ENCODE results near the gene ARHGAP24. TPM values are rescaled to one million over a fixed set of nuclear protein-coding genes. Genes with fewer than 3 reads are reported as not detected.

The ARHGAP24 gene
- total RNA-seq, 1 donor from 2014 or later = not detected

DNA sequence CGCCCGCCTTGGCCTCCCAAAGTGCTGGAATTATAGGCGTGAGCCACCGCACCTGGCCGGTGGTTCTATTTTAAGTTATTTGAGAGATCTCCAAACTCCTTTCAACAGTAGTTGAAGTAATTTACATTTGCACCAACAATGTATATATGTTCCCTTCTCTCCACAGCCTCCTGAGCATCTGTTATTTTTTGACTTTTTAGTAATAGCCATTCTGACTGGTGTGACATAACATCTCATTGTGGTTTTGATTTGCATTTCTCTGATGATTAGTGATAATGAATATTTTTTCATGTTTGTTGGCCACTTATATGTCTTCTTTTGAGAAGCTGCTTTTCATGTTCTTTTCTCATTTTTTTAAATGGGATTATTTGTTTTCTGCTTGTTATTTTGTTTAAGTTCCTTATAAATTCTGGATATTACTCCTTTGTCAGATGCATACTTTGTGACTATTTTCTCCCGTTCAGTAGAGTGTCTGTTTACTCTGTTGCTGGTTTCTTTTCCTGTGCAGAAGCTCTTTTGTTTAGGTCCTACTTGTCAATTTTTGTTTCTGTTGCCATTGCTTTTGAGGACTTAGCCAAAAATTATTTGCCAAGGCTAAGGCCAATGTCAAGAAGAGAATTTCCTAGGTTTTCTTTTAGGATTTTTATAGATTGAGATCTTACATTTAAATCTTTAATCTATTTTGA, 213.2 kb downstream of the ARHGAP24 start:
- intact Hi-C loops (cut with micrococcal nuclease) = no loop called here

DNA sequence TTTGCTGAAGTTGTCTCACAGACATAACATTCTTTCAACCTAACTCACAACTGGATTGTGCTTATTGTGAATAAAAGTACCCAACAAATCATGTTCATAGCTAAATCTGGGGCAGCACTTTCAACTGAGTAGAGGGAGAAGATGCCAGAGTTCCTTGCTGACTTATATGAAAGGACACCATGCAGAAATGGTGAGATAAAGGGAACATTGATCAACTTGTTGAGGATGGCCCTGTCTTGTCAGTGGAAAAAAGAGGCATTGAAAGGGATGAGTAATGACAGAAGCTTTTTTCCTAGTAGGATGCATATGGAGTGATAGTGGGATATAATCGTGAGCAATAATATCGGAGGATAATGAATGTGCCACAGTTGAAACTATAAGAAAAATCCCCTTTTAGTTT, 221.7 kb downstream of the ARHGAP24 start:
- intact Hi-C loops (cut with micrococcal nuclease) = no loop called here

DNA sequence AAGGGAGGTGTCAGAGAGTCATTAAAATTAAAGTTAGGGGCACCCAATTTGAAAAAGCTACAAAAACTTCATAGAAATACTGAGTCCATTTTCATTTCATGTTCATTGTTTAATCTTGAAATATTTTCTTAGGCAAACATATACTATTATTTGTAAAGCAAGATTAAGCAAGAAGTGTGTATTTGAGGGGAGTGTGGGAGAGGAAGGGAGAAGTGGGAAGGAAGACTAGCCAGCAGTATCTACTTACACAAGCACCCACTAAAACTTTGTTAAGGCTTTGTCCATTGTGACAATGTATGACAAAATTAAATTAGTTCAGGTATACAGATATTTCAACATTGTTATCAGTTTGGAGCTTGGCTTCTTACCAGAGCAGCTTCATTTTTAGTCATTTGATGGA, 222.9 kb downstream of the ARHGAP24 start:
- intact Hi-C loops (cut with micrococcal nuclease) = no loop called here

DNA sequence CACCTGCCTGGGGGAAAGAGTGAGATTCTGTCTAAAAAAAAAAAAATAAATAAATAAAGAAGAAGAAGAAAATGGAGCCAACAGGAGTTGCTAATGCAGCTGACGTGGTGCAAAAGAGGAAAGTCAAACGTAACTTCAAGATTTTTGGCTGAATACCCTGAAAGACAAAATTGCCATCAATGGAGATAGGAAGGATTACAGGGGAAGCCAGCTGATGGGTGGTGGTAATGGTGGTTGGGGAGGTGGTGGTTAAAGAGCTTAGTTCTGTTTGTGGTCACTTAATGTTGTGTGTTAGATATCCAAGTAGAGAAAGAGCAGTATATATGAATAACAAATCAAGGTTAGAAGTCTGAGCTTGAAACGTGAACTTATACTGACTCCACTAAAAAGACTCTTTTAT, 225.4 kb downstream of the ARHGAP24 start:
- intact Hi-C loops (cut with micrococcal nuclease) = no loop called here

DNA sequence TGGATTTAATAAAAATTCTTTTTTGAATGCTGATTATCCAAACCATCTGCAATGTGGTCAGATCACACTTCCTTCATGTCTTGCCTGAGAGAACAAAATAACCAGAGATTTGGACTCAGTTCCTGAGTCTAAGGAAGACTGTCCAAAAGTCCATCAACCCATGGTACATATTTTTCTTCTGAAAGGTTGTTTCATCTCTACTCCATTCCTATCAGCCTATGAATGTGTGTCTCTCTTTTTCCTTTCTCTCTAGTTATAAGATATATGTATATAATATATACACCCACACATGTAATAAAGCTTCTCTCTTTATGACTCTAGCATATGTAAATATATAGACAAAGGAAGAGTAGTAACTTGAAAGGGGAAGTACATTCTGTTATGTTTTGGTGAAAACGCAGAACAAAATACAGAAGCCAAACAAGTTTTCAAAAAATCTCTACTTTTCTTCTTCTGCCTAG, 226.9 kb downstream of the ARHGAP24 start:
- intact Hi-C loops (cut with micrococcal nuclease) = no loop called here

DNA sequence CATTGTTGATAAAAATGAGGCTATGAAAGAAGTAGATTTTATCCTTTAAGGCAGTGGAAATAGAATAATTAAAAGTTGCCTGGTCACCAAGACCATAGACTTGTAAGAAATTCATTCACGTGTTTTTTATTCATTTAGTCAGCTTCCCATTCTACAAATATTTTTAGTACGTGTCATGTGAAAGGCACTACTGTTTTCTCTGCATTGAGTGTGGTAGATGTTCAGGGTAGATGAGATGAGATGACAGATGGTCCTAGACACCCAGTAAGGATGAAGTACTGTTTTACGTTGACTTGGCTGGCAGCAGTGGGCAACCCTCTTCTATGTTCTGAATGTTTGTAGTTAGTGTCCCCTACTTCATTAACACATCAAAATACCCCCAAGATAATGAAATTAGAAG, 228.1 kb downstream of the ARHGAP24 start:
- intact Hi-C loops (cut with micrococcal nuclease) = no loop called here

DNA sequence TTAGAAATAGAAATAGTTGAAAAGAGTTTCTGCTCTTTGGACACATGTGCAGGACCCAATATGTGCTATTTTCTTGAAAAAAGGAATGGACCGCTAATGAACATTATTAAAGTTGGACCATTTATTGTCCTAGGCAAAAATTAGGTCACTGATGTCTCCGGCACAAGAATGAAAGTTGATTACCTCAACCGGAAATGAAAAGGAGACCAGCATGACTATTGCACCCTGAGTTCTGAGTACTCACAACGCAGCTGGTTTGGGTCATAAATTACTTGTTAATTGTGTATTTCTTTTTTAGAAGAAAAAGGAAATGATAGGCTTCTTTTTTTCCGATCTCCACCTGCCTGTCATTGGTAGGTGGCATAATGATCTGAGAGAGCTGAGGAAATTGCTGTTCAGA, 232.7 kb downstream of the ARHGAP24 start:
- intact Hi-C loops (cut with micrococcal nuclease) = no loop called here

DNA sequence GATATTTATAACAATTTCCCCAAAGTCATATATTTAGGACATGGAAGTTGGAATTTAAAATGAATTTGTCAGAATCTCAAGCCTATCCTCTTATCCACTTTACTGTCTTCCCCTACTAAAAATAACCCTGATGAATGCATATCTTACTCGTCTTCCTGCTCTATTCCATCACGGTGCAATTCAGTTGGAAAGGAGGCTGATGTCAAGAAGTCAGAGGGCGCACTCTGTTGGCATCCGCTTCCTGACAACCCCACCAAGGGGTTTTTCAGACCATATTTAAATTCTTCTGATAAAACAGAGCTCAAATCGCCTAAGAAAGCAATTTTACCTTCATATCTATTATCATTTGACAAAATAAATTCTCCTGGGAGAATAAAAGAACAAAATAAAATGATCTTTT, 233.5 kb downstream of the ARHGAP24 start:
- intact Hi-C loops (cut with micrococcal nuclease) = no loop called here

DNA sequence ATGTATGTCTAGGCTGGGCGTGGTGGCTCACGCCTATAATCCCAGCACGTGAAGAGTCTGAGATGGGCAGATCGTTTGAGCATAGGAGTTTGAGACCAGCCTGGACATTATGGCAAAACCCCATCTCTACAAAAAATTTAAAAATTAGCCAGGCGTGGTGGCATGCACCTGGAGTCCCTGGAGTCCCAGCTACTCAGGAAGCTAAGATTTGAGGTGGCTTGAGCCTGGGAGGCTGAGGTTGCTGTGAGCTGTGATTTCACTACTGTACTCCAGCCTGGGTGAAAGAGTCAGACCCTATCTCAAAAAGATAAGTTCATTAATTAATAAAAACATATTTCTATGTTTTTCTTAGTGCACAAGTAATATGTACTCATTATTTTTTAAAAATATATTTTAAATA, 238.1 kb downstream of the ARHGAP24 start:
- intact Hi-C loops (cut with micrococcal nuclease) = no loop called here

DNA sequence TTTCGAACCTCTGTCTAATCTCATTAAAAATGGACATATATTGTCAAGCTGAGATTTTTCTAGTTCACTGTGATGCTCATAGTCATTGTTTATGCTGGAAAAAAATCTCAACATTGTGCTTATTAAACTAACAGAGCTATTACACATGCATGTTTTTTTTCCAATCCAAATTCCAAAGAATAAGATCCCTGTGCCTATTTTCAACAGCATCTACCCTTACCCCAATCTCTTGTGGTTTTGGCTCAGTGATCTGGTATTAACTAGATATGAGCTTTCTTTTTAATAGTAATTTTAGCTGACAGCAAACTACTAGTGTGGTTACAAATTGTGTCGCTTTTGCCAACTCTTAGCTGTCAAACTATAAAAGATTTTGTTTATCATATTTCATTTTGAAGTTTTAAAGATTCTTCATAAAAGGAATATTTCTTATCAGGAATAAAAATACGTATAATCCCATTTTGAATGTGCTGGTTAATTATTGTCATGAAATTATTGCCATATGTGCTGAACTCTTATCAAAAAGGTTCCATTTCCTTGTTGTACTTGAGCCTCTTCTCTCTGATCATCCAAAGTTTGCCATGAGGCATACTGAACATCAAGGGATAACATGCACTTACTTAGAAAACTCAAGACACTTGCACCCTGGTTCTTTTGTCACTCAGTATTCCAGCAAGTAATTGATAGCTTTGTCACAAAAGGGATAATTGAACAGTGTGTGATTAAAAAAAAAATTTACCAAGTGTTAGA, 241.2 kb downstream of the ARHGAP24 start:
- intact Hi-C loops (cut with micrococcal nuclease) = no loop called here

DNA sequence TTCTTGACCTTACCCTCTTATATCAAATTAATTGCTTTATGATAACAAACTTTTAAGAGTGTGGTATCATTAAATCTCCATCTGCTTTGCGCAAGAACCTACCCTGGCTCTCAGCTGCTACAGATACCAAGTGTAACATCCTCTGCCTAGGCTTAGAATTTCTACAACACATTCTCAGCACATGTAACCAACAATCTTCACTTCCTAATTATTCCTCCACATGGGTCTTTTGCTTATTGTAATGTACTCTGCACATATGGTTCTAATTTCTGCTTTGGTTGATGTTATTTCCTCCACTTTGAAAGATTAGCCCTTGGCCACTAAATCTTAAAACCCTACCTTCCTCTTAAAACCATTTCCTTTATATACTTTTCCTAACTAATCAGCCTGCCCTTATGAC, 242.4 kb downstream of the ARHGAP24 start:
- intact Hi-C loops (cut with micrococcal nuclease) = no loop called here

DNA sequence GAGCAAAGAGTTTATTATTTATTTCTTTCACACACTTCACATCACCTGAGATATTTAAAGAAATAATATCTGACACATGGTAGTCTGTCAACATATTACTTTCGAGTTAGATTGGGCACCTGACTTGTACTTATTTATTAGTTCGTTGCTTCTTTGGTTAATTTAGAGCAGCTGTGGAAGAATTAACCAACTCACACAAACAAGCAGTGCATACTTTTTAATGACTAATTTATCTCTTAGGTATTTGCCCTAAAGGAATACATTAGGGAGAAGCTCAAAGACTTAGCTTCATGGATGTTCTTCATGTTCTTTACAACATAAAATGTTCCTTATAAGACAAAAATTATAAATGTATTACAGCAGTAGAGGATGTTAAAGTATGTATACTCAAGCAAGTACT, 242.9 kb downstream of the ARHGAP24 start:
- intact Hi-C loops (cut with micrococcal nuclease) = no loop called here

DNA sequence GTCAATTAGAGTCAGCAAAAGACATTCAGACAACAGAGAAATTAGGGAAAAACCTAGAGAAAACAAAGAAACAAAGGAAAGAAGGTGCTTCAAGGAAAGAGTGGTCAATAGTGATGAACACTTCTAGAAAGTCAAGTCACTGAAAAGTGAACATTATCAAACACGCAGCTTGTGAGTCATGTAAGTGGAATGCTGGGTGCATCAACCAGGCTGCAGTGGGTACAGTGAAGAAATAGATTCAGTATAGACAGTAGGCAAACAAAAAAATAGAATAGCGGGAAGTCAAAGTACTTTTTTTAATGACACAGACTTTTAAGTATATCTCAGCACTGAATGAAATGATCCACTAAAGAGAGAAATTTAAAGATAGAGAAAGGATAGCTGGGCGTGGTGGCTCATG, 245.8 kb downstream of the ARHGAP24 start:
- intact Hi-C loops (cut with micrococcal nuclease) = no loop called here

DNA sequence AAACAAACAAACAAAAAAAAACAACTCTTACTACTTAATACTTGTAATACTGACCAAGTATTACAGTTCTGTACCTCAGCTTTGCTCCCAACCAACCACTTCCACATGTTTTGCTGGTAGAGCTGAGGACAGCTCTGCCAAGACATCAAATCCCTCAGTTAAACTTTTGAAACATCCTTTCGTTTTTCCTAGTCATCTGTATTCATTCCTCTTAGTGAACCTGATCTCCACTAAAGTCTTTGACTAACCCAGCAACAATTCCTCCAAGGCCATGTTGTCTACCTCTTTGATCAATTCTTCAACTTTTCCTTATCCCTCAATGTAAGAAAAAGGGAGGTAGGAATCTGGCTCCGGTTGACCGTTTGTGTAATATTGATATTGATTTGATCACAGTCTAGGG, 247.5 kb downstream of the ARHGAP24 start:
- intact Hi-C loops (cut with micrococcal nuclease) = no loop called here

DNA sequence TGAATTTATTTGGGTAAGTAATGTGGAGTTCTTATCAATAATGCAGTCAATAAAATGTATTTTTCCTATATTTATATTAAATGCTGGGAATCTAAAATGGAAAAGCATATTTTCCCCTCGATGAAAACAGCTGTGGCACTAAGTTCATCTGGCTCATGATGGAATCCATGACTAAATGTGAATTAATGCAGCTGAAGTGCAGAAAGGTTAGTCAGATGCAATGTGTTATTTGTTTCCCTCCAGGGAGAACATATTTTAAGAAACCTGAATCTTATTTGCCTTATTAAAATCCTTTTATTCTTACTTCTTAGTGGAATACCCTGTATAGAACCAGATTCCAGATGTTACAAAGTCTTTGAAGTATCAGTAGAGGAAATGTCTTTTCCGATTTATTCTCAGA, 247.9 kb downstream of the ARHGAP24 start:
- intact Hi-C loops (cut with micrococcal nuclease) = no loop called here

DNA sequence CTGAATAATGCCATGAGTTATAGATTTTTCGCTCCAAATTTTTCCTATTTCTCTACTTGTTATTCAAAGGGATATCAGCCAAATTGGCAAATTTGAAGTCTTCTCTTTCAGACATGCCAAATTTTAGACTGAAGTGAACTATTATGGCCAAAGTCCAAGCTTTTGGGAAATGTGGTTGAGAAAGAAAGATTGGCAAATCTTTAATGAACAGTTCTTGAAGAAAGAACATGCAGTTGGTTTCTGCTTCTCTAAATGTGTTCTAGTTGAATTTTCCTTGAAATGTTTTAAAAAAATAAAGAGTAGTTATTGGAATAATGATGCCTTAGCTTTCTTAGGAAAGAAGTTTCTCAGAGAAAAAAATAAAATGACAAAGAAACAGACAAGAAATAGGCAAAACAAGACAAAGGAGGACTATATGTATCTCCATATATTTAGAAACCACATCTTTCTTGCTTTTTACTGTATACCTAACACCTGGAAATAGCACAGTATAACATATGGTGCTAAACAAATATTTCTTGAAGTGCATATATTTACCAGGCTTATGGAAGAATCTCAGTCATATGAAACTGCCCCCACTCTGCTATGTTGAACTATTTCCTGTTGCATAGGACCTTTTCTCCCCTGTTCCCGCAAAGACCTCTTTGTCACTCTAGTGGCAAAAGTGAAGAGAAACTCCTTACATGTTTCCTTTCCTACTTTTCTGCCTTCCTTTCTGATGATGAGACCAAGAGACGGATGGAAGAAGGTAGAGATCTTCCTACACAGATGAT, 250.0 kb downstream of the ARHGAP24 start:
- intact Hi-C loops (cut with micrococcal nuclease) = no loop called here

DNA sequence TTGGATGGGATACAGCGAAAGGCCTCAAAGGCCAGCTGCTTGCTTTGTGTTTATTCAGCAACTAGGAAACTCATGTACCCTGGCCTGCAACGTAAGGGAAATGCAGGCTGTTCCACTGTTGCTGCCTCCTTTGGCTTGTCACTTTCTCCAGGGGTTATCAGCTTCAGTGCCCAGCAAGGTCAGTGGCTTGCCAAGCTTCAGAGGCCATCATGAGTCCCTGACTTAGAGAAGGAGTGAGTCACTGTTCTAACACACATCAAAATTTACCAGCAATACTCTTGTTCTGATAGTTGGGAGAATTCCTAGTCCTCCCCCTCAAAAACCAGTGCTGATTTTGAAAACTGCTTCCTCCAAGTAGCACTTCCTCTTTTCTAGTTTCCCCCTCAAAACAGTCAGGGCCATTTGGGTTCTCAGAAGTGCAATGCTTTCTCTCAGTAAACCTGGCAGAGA, 250.8 kb downstream of the ARHGAP24 start:
- intact Hi-C loops (cut with micrococcal nuclease) = no loop called here

DNA sequence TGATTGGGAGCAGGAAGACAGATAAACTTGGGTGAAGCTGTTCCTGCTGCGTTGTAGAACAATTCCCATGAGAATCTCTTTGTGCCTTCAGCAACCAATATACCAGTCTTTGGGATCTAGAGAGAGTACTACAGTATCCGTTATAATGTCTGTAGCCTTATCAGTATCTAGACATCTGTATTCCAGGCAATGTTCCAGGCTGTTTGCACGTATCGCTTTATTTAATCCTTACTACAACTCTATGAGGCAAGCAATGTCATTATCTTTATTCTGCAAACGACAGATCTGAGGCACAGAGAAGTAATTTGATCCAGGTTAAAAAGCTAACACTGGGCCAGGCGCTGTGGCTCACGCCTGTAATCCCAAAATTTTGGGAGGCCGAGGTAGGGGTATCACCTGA, 251.6 kb downstream of the ARHGAP24 start:
- intact Hi-C loops (cut with micrococcal nuclease) = no loop called here

DNA sequence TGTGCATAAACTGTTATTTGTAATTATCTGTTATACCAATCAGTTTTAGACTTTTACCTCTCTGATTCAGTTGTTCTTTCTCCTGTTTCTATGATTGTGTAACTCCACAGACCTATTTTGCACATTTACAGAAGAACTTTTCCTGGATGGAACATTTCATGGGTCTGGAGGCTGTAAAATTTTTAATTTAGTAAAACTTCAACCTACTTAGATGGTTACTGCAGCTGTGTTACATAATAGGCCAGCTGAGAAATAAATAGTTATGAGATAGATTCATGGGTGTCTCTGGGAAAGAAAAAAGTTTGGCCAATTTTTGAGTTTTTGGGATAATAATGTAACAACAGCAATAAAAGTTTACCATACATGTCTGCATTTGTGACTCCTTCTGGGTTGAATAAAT, 253.5 kb downstream of the ARHGAP24 start:
- intact Hi-C loops (cut with micrococcal nuclease) = no loop called here

DNA sequence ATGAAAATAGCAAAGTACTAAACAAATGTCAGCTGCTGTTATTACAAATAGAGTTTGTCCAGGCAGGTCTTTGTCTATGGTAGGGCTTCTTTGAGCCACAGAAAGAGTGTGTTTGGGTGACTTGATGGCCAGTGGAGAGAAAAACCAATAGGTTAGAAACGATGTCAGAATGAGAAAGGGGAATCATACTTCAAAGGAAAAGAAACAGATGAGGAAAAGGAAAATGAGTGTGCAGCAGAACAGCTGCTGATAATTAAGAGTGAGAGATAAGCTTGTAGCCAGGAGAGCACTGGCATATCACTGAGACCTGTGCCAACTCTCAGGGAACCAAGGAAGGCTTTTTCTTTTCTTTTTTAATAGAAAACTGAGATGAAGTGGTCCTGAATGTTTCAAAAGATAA, 257.2 kb downstream of the ARHGAP24 start:
- intact Hi-C loops (cut with micrococcal nuclease) = no loop called here

DNA sequence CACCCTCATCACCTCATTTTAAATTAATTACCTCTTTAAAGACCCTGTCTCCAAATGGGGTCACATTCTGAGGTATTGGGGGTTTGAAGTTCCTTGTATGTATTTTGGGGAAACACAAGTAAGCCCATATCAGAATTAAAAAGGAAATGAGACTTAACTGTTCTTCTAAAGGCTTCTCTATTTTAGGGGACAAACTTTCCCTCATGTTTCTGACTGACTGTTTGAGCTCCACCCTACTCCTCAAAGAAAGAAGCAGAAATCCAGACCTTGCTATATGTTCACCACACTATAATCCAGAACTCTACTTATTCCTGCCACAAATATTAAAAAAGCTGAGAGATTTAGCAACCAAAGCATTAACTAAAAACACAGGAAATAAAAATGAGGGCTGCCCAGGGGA, 258.8 kb downstream of the ARHGAP24 start:
- intact Hi-C loops (cut with micrococcal nuclease) = no loop called here

DNA sequence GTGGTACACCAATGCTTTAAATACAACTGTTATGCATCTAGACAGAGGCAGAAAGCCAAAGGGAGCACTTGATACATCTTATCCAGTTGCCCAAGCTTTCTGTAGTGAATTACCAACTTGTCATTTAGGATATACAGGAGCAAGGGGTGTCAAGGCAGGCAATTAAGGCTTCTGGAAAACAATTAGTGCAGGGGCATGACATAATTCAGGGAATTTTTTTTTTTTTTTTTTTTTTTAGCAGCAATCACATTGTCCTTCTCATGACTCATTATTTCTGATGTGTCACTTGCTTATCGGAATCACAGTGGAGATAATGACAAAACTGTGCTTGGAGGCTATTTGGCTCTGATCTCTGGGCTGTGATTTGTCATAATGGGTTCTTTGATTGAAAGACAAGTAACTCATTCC, 259.5 kb downstream of the ARHGAP24 start:
- intact Hi-C loops (cut with micrococcal nuclease) = no loop called here
